HepG2 (cell line): ENCODE results near the gene ACSL1. TPM values are rescaled to one million over a fixed set of nuclear protein-coding genes. Genes with fewer than 3 reads are reported as not detected.

Source experiments
- GABPB1 ChIP-seq: IDR thresholded peaks from 2 replicates; pipeline ENCODE4 v1.6.1; 2016; ENCODE audit warnings: mild to moderate bottlenecking, missing genetic modification reagents, moderate library complexity, missing compliant biosample characterization
- HDAC2 ChIP-seq: sonication (generic); formaldehyde crosslinking; IDR thresholded peaks from 2 replicates; pipeline ENCODE4 v1.4.0; 2020; ENCODE audit warnings: missing genetic modification reagents
- ISL2 ChIP-seq: sonication (generic); formaldehyde crosslinking; IDR thresholded peaks from 2 replicates; pipeline ENCODE4 v1.5.0; 2020; ENCODE audit warnings: missing genetic modification reagents
- NFKB2 ChIP-seq: sonication (generic); formaldehyde crosslinking; IDR thresholded peaks from 2 replicates; pipeline ENCODE4 v1.4.0; 2020; ENCODE audit warnings: missing genetic modification reagents, borderline replicate concordance
- POLR2AphosphoS2 ChIP-seq: IDR thresholded peaks from 2 replicates; pipeline ENCODE4 v1.6.1; 2011; ENCODE audit warnings: low read depth, low read length, improper control_type of control experiment
- RBM22 ChIP-seq: fragments of 200-400 bp; formaldehyde crosslinking; optimal IDR thresholded peaks from 2 replicates; pipeline ENCODE3; 2017; ENCODE audit warnings: mild to moderate bottlenecking, low read length, moderate library complexity
- TSC22D2 ChIP-seq: sonication (generic); formaldehyde crosslinking; IDR thresholded peaks from 2 replicates; pipeline ENCODE4 v1.5.1; 2020; ENCODE audit warnings: missing genetic modification reagents, mild to moderate bottlenecking, borderline replicate concordance
- ZBTB3 ChIP-seq: sonication (generic); formaldehyde crosslinking; IDR thresholded peaks from 2 replicates; pipeline ENCODE4 v1.4.0; 2020; ENCODE audit warnings: low read depth, mild to moderate bottlenecking, moderate library complexity, missing genetic modification reagents, borderline replicate concordance
- ZFX ChIP-seq: sonication (generic); formaldehyde crosslinking; IDR thresholded peaks from 2 replicates; pipeline ENCODE4 v1.4.0; 2020; ENCODE audit warnings: mild to moderate bottlenecking, low read depth, missing genetic modification reagents, moderate library complexity
- ZMYM2 ChIP-seq: sonication (generic); formaldehyde crosslinking; IDR thresholded peaks from 2 replicates; pipeline ENCODE4 v1.8.0; 2022; ENCODE audit warnings: mild to moderate bottlenecking, missing genetic modification reagents
- ZNF10 ChIP-seq: sonication (generic); formaldehyde crosslinking; IDR thresholded peaks from 2 replicates; pipeline ENCODE4 v1.4.0; 2020; ENCODE audit warnings: mild to moderate bottlenecking, low read depth, missing genetic modification reagents, borderline replicate concordance
- ZNF224 ChIP-seq: sonication (generic); formaldehyde crosslinking; IDR thresholded peaks from 2 replicates; pipeline ENCODE4 v1.5.0; 2020; ENCODE audit warnings: mild to moderate bottlenecking, missing genetic modification reagents
- ZNF343 ChIP-seq: sonication (generic); formaldehyde crosslinking; IDR thresholded peaks from 2 replicates; pipeline ENCODE4 v1.4.0; 2020; ENCODE audit warnings: mild to moderate bottlenecking, missing genetic modification reagents
- ZNF549 ChIP-seq: sonication (generic); formaldehyde crosslinking; IDR thresholded peaks from 2 replicates; pipeline ENCODE4 v1.5.0; 2020; ENCODE audit warnings: missing genetic modification reagents
- ZNF567 ChIP-seq: sonication (generic); formaldehyde crosslinking; IDR thresholded peaks from 2 replicates; pipeline ENCODE4 v1.8.1; 2023; ENCODE audit warnings: mild to moderate bottlenecking, missing genetic modification reagents, borderline replicate concordance
- ZNF644 ChIP-seq: IDR thresholded peaks from 2 replicates; pipeline ENCODE4 v1.6.1; 2016; ENCODE audit warnings: low read depth
- ZNF768 ChIP-seq: sonication (generic); formaldehyde crosslinking; IDR thresholded peaks from 2 replicates; pipeline ENCODE4 v1.4.0; 2020; ENCODE audit warnings: missing genetic modification reagents
- ZSCAN12 ChIP-seq: sonication (generic); formaldehyde crosslinking; IDR thresholded peaks from 2 replicates; pipeline ENCODE4 v1.9.0; 2021; ENCODE audit warnings: mild to moderate bottlenecking, missing genetic modification reagents
- polyA plus RNA-seq, 8 experiments: library from polyadenylated mRNA; depleted of rRNA in 3 of 8; stranded (reverse) in 7 of 8; unstranded in 1 of 8; fragments of >200 nt; fragmentation: Illumina TruSeq in 4 of 8; extraction: Trizol in 4 of 8; gene quantifications; 2 replicates each; pipeline versions ENCODE4 v1.2.1 to v1.2.3, GENCODE V29; 2011 to 2016; ENCODE audit warnings: low read depth in 4 of 8, missing spikeins in 1 of 8, mixed read lengths in 1 of 8; ENCODE audit not compliant: insufficient read depth in 1 of 8
- total RNA-seq, 5 experiments: library from RNA; depleted of rRNA; stranded (reverse); fragments of >200 nt; fragmentation: Illumina TruSeq; extraction: Trizol; gene quantifications; 2 replicates each; pipeline ENCODE4 v1.2.3, GENCODE V29; 2016; ENCODE audit warnings: low read depth in 1 of 5
- TF ChIP-seq, protein P1 (sequence below): sonication (generic); formaldehyde crosslinking; IDR thresholded peaks from 2 replicates; pipeline ENCODE4 v1.5.0; 2020; ENCODE audit warnings: missing genetic modification reagents
- TF ChIP-seq, protein P2 (sequence below): sonication (generic); formaldehyde crosslinking; IDR thresholded peaks from 2 replicates; pipeline ENCODE4 v1.4.0; 2020; ENCODE audit warnings: mild to moderate bottlenecking, missing genetic modification reagents
- TF ChIP-seq, protein P3 (sequence below): sonication (generic); formaldehyde crosslinking; IDR thresholded peaks from 2 replicates; pipeline ENCODE4 v1.9.0; 2021; ENCODE audit warnings: missing genetic modification reagents, borderline replicate concordance

The ACSL1 gene
- total and polyA plus RNA-seq, 2 of the 13 experiments (the other 11 are each of a cell fraction or from before 2014, with no cell fraction given), result 10.0 to 29.8 TPM

DNA sequence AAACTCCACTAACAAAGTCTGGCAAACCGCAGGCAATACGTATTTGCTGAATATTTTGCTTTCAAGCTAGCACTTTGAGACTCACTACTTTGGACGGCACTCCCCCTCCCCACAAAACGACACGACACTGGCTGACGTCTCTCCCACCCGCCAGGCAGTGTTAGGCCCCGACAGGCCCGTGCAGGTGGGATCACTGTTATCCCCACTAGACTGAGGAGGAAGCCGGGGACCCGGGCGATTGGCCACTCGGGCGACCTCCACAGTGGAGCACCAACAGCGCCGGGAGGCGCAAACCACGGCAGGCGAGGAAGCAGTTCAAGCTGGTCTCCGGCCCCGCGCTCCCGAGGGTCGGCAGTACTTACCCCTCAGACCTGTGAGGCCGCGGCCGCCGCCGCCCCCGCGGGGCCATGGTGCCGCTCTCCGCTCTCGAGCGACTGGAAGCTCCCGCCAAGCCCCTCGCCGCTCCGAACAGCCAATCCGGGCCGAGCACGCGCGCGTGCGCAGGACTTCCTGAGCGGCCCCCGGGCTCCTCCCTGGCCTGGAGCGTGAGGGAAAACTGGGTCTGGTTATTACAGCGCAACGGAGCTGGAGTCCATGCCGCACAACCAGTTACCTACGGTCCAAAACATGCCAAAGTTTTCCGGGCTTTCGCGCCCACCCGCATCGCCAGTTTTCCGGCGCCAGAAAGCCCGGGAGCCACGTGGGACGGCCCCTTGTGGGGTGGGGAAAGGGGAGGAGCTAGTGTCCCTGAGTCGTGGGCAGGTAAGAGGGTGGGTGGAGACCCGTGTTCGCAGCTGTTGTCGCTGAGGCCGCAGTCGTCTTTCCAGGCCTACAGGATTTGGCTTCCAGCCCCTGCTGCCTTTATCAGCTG, 91.9 kb downstream of the ACSL1 start, which contains the start of gene CENPU (continued):
- TF ChIP-seq, protein P1, sequence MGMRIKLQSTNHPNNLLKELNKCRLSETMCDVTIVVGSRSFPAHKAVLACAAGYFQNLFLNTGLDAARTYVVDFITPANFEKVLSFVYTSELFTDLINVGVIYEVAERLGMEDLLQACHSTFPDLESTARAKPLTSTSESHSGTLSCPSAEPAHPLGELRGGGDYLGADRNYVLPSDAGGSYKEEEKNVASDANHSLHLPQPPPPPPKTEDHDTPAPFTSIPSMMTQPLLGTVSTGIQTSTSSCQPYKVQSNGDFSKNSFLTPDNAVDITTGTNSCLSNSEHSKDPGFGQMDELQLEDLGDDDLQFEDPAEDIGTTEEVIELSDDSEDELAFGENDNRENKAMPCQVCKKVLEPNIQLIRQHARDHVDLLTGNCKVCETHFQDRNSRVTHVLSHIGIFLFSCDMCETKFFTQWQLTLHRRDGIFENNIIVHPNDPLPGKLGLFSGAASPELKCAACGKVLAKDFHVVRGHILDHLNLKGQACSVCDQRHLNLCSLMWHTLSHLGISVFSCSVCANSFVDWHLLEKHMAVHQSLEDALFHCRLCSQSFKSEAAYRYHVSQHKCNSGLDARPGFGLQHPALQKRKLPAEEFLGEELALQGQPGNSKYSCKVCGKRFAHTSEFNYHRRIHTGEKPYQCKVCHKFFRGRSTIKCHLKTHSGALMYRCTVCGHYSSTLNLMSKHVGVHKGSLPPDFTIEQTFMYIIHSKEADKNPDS, result no peak
- peak; percentile 94; the same call in 1 of the 2 replicates for TF ChIP-seq HDAC2 (CRISPR knock-in tag)
- TF ChIP-seq ZNF549 (CRISPR knock-in tag), result peak; percentile 22; the same call in 1 of the 2 replicates
- TF ChIP-seq ZNF768, result peak; percentile 66
- TF ChIP-seq ZFX, result peak; percentile 90
- TF ChIP-seq ZNF224, result peak; percentile 91
- TF ChIP-seq, protein P2, sequence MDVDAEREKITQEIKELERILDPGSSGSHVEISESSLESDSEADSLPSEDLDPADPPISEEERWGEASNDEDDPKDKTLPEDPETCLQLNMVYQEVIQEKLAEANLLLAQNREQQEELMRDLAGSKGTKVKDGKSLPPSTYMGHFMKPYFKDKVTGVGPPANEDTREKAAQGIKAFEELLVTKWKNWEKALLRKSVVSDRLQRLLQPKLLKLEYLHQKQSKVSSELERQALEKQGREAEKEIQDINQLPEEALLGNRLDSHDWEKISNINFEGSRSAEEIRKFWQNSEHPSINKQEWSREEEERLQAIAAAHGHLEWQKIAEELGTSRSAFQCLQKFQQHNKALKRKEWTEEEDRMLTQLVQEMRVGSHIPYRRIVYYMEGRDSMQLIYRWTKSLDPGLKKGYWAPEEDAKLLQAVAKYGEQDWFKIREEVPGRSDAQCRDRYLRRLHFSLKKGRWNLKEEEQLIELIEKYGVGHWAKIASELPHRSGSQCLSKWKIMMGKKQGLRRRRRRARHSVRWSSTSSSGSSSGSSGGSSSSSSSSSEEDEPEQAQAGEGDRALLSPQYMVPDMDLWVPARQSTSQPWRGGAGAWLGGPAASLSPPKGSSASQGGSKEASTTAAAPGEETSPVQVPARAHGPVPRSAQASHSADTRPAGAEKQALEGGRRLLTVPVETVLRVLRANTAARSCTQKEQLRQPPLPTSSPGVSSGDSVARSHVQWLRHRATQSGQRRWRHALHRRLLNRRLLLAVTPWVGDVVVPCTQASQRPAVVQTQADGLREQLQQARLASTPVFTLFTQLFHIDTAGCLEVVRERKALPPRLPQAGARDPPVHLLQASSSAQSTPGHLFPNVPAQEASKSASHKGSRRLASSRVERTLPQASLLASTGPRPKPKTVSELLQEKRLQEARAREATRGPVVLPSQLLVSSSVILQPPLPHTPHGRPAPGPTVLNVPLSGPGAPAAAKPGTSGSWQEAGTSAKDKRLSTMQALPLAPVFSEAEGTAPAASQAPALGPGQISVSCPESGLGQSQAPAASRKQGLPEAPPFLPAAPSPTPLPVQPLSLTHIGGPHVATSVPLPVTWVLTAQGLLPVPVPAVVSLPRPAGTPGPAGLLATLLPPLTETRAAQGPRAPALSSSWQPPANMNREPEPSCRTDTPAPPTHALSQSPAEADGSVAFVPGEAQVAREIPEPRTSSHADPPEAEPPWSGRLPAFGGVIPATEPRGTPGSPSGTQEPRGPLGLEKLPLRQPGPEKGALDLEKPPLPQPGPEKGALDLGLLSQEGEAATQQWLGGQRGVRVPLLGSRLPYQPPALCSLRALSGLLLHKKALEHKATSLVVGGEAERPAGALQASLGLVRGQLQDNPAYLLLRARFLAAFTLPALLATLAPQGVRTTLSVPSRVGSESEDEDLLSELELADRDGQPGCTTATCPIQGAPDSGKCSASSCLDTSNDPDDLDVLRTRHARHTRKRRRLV (CRISPR knock-in tag), result peak; percentile 95
- TF ChIP-seq ZNF10 (CRISPR knock-in tag), result no peak
- peak; percentile 95 for TF ChIP-seq ZNF567 (CRISPR knock-in tag)
- TF ChIP-seq ZBTB3 (CRISPR knock-in tag), result peak; percentile 93
- peak; percentile 89 for TF ChIP-seq GABPB1
- peak; percentile 81; the same call in 1 of the 2 replicates for TF ChIP-seq ZNF343 (CRISPR knock-in tag)
- no peak for TF ChIP-seq POLR2AphosphoS2
- no peak for TF ChIP-seq RBM22
- peak; percentile 98 for TF ChIP-seq TSC22D2 (CRISPR knock-in tag)
- TF ChIP-seq NFKB2 (CRISPR knock-in tag), result peak; percentile 96
- TF ChIP-seq ZNF644 (CRISPR knock-in tag), result no peak
- no peak; the same call in 1 of the 2 replicates for TF ChIP-seq ZSCAN12 (CRISPR knock-in tag)
- peak; percentile 68; the same call in 1 of the 2 replicates for TF ChIP-seq ZMYM2 (CRISPR knock-in tag)
- TF ChIP-seq, protein P3, sequence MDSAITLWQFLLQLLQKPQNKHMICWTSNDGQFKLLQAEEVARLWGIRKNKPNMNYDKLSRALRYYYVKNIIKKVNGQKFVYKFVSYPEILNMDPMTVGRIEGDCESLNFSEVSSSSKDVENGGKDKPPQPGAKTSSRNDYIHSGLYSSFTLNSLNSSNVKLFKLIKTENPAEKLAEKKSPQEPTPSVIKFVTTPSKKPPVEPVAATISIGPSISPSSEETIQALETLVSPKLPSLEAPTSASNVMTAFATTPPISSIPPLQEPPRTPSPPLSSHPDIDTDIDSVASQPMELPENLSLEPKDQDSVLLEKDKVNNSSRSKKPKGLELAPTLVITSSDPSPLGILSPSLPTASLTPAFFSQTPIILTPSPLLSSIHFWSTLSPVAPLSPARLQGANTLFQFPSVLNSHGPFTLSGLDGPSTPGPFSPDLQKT (CRISPR knock-in tag), result peak; percentile 24; the same call in 1 of the 2 replicates
- TF ChIP-seq ISL2, result peak; percentile 94
